Osteoblast (primary cell): ENCODE measurements around the gene SV2B. TPM values are rescaled to one million over a fixed set of nuclear protein-coding genes. Genes with fewer than 3 reads are reported as not detected.
A peak's percentile ranks its signal among the peaks of the same experiment; 100 is the strongest.

ENCODE experiments used
- DNase-seq: peaks from one replicate; pipeline ENCODE4 v3.0.0; 2011; ENCODE audit warnings: low spot score, mixed read lengths; ENCODE audit not compliant: insufficient read length; ENCODE audit errors: missing footprints
- H2AFZ ChIP-seq: 2 replicates; pipeline ENCODE4 v1.6.0; 2011; ENCODE audit warnings: mild to moderate bottlenecking, low read length
- H3K27ac ChIP-seq: 2 replicates; pipeline ENCODE4 v1.5.1; 2011; ENCODE audit warnings: mild to moderate bottlenecking, low read depth, low read length, moderate library complexity
- H3K27me3 ChIP-seq: 2 replicates; pipeline ENCODE4 v1.6.0; 2012; ENCODE audit warnings: mild to moderate bottlenecking, control low read depth, inconsistent platforms, low read length, moderate library complexity; ENCODE audit not compliant: insufficient read depth
- H3K36me3 ChIP-seq: 2 replicates; pipeline ENCODE4 v1.5.1; 2011; ENCODE audit warnings: mild to moderate bottlenecking, low read length, control low read depth, moderate library complexity; ENCODE audit not compliant: insufficient read depth
- H3K4me1 ChIP-seq: 2 replicates; pipeline ENCODE4 v1.5.1; 2011; ENCODE audit warnings: mild to moderate bottlenecking, low read length, control low read depth, moderate library complexity; ENCODE audit not compliant: insufficient read depth
- H3K4me2 ChIP-seq: 2 replicates; pipeline ENCODE4 v1.6.0; 2011; ENCODE audit warnings: mild to moderate bottlenecking, low read length; ENCODE audit not compliant: insufficient read depth
- H3K4me3 ChIP-seq: fragments of 200-600 bp; sonication (generic); 3 replicates; pipeline ENCODE4 v1.5.1; 2012; ENCODE audit warnings: mild to moderate bottlenecking, low read length, inconsistent platforms; ENCODE audit not compliant: insufficient read depth
- H3K79me2 ChIP-seq: 2 replicates; pipeline ENCODE4 v1.6.0; 2012; ENCODE audit warnings: mild to moderate bottlenecking, low read length, control low read depth, inconsistent platforms; ENCODE audit not compliant: insufficient read depth
- H3K9me3 ChIP-seq: 2 replicates; pipeline ENCODE4 v1.5.1; 2011; ENCODE audit warnings: low read depth, low read length, control low read depth
- H4K20me1 ChIP-seq: 2 replicates; pipeline ENCODE4 v1.6.0; 2012; ENCODE audit warnings: mild to moderate bottlenecking, low read length, control low read depth; ENCODE audit not compliant: insufficient read depth
- CTCF ChIP-seq: IDR thresholded peaks from 2 replicates; pipeline ENCODE4 v1.5.1; 2011; ENCODE audit warnings: mild to moderate bottlenecking, low read depth, low read length, moderate library complexity; ENCODE audit errors: extremely low read depth
- total RNA-seq: library from RNA; depleted of rRNA; stranded (reverse); fragments of >200 nt; gene quantifications from 2 replicates; pipeline ENCODE4 v1.2.3, GENCODE V29; 2012

SV2B gene
- total RNA-seq, 1 donor = not detected

- H3K36me3 ChIP-seq = no peaks in the 10 kb centered on the region
- no peaks in the 10 kb centered on the region for H3K9me3 ChIP-seq
- H3K27me3 ChIP-seq = no peaks in the 10 kb centered on the region
- no peaks in the 10 kb centered on the region for H4K20me1 ChIP-seq
- no peak for DNase-seq
- H3K79me2 ChIP-seq = no peaks in the 10 kb centered on the region
- H3K4me2 ChIP-seq = no peak overlapping the region
- H3K4me1 ChIP-seq = no peaks in the 10 kb centered on the region
- H3K4me3 ChIP-seq = no peak overlapping the region
- no peak overlapping the region for H2AFZ ChIP-seq
- no peak overlapping the region for H3K27ac ChIP-seq
- no peak for TF ChIP-seq CTCF
Measured at GRCh38 chr15:91200101-91200754, 100.2 kb downstream of the SV2B start.

- no peak for DNase-seq
- Histone ChIP-seq H3K4me2 (no peak overlapping the region), H3K79me2 (no peaks in the 10 kb centered on the region), H3K4me1 (no peaks in the 10 kb centered on the region), H4K20me1 (no peaks in the 10 kb centered on the region), H2AFZ (no peak overlapping the region), H3K36me3 (no peaks in the 10 kb centered on the region), H3K27ac (no peak overlapping the region), H3K4me3 (no peak overlapping the region), H3K27me3 (no peaks in the 10 kb centered on the region), H3K9me3 (no peaks in the 10 kb centered on the region)
- TF ChIP-seq CTCF = no peak
Measured at GRCh38 chr15:91202510-91203102, 102.5 kb downstream of the SV2B start.

- Histone ChIP-seq H3K36me3 (no peaks in the 10 kb centered on the region), H3K27me3 (no peaks in the 10 kb centered on the region), H4K20me1 (no peaks in the 10 kb centered on the region), H3K79me2 (no peaks in the 10 kb centered on the region), H3K27ac (no peak overlapping the region), H3K4me3 (no peak overlapping the region), H3K4me1 (no peaks in the 10 kb centered on the region), H3K9me3 (no peaks in the 10 kb centered on the region), H3K4me2 (no peak overlapping the region), H2AFZ (no peak overlapping the region)
- DNase-seq = peak; percentile 57
- no peak for TF ChIP-seq CTCF
Measured at GRCh38 chr15:91203619-91204203, 103.7 kb downstream of the SV2B start.

DNA sequence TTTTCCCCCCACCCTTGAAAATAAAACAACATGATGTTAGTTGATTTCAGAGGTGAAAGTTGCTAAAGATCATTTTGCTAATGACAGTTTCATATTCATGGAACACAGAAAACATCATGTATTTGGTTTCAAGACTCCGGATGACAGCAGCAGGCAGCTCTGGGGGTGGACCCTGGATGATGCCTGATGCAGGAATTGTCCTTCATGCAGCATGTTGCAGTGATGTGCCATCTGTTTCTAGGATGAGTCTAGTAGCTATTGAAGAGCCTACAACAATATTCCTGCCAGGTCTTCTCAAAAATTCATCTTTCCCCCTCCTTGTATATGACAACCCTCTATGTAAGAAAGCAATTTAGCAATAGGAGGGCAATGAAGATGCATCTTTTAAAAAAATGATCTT lies 108.3 kb downstream of the SV2B start:
- no peak for DNase-seq
- H3K36me3 ChIP-seq = no peaks in the 10 kb centered on the region
- H4K20me1 ChIP-seq = no peaks in the 10 kb centered on the region
- H3K4me1 ChIP-seq = no peaks in the 10 kb centered on the region
- no peaks in the 10 kb centered on the region for H3K27me3 ChIP-seq
- no peak overlapping the region for H3K4me3 ChIP-seq
- no peak overlapping the region for H3K27ac ChIP-seq
- TF ChIP-seq CTCF = no peak
- no peaks in the 10 kb centered on the region for H3K9me3 ChIP-seq
- H3K79me2 ChIP-seq = no peaks in the 10 kb centered on the region
- H2AFZ ChIP-seq = no peak overlapping the region
- no peak overlapping the region for H3K4me2 ChIP-seq
